Measurements from ENCODE around the gene WNT3A.

DNA sequence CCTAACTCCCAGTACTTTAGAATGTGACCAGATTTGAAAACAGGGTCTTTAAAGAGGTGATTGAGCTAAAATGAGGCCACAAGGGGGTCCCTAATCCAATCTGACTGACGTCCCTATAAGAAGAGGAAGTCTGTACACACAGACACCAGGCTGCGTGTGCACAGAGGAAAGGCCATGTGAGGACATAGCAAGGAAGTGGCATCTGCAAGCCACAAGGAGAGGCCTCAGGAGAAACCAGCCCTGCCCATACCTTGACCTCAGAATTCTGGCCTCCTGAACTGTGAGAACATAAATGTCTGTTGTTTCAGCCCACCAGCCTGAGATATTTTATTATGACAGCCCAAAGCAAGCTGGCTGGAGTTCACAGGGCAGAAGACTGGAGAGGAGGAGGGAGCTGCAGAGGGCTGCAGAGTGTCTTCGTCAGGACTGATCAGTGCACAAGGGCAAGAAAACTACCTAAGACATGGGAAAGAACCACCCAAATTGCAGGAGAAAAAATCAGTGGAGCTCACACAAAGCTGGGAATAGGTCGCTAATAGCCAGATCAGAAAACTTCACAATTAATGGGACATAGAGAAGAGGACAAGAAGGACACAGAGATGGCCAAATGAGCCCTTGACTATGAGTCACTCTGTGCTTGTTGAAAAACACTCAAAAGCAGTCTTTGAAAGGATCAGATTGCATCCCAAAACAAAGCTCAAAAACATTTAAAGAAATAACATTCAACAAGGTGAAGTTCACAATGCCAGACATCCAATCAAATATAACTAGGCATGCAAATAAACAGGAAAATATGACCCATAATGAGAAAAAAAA lies 44.9 kb upstream of the WNT3A start:
- TF ChIP-seq, protein P1, sequence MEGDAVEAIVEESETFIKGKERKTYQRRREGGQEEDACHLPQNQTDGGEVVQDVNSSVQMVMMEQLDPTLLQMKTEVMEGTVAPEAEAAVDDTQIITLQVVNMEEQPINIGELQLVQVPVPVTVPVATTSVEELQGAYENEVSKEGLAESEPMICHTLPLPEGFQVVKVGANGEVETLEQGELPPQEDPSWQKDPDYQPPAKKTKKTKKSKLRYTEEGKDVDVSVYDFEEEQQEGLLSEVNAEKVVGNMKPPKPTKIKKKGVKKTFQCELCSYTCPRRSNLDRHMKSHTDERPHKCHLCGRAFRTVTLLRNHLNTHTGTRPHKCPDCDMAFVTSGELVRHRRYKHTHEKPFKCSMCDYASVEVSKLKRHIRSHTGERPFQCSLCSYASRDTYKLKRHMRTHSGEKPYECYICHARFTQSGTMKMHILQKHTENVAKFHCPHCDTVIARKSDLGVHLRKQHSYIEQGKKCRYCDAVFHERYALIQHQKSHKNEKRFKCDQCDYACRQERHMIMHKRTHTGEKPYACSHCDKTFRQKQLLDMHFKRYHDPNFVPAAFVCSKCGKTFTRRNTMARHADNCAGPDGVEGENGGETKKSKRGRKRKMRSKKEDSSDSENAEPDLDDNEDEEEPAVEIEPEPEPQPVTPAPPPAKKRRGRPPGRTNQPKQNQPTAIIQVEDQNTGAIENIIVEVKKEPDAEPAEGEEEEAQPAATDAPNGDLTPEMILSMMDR (conservative IDR thresholded peaks at IDR 0.05): no peak
- no peak for TF ChIP-seq ZFX (IDR thresholded peaks at IDR 0.05)

Data from C4-2B (cell line).